Kidney (tissue), 14 donors: ENCODE results near the gene GPC3. TPM values are rescaled to one million over a fixed set of nuclear protein-coding genes. Genes with fewer than 3 reads are reported as not detected.
A peak's percentile ranks its signal among the peaks of the same experiment; 100 is the strongest.

Experiments
- DNase-seq, 5 donors: peaks; one replicate each; pipeline ENCODE4 v3.0.0-alpha.2; 2013 to 2020
- FAIRE-seq: peaks from 2 replicates; lab custom pipeline; 2012; peaks lifted over from hg19 to GRCh38; lab: Jason Lieb, UNC
- H3K27ac ChIP-seq, 2 donors: one replicate each; pipeline ENCODE4 v1.7.0; 2013; ENCODE audit warnings: low read depth in 2 of 2, low read length in 2 of 2, inconsistent platforms in 1 of 2
- H3K27me3 ChIP-seq: one replicate; pipeline ENCODE4 v1.7.1; 2013; ENCODE audit warnings: low read length, inconsistent platforms; ENCODE audit not compliant: control insufficient read depth, insufficient read depth
- H3K36me3 ChIP-seq, 3 donors: one replicate each; pipeline versions ENCODE4 v1.7.0 to v1.7.1; 2013; ENCODE audit warnings: low read length in 3 of 3, control low read depth in 1 of 3, inconsistent platforms in 1 of 3; ENCODE audit not compliant: insufficient read depth in 3 of 3, control insufficient read depth in 2 of 3
- H3K4me1 ChIP-seq, 3 donors: one replicate each; pipeline versions ENCODE4 v1.7.0 to v1.7.1; 2013; ENCODE audit warnings: low read length in 3 of 3, inconsistent platforms in 1 of 3, low read depth in 1 of 3; ENCODE audit not compliant: control insufficient read depth in 2 of 3, insufficient read depth in 2 of 3
- H3K4me3 ChIP-seq, 3 donors: one replicate each; pipeline versions ENCODE4 v1.7.0 to v1.8.1; 2013; ENCODE audit warnings: low read length in 3 of 3, control low read depth in 1 of 3, inconsistent platforms in 1 of 3
- H3K9ac ChIP-seq, 3 donors: one replicate each; pipeline versions ENCODE4 v1.7.0 to v1.7.1; 2013; ENCODE audit warnings: low read length in 3 of 3, control low read depth in 1 of 3, inconsistent platforms in 1 of 3
- H3K9me3 ChIP-seq, 3 donors: one replicate each; pipeline versions ENCODE4 v1.7.0 to v1.7.1; 2013; ENCODE audit warnings: low read length in 3 of 3, control low read depth in 1 of 3, inconsistent platforms in 1 of 3; ENCODE audit not compliant: control insufficient read depth in 2 of 3, insufficient read depth in 1 of 3
- CTCF ChIP-seq: IDR thresholded peaks from 3 replicates; pipeline ENCODE4 v1.5.1; 2012; ENCODE audit warnings: mild to moderate bottlenecking, moderate library complexity, borderline replicate concordance; ENCODE audit not compliant: insufficient read depth; ENCODE audit errors: extremely low read depth
- intact Hi-C: fragments of 100-400 bp; cut with DNase I; formaldehyde crosslinking; loops from one replicate; pipeline ENCODE4 v1.11.1; 2022
- polyA plus RNA-seq: library from polyadenylated mRNA; stranded (reverse); fragments of 350-450 nt; fragmentation: Illumina TruSeq; extraction: RNeasy Lipid Tissue Mini Kit (QIAGEN cat#74804); gene quantifications from one replicate; pipeline ENCODE4 v1.2.3, GENCODE V29; 2014; ENCODE audit warnings: low read depth, low replicate concordance; ENCODE audit not compliant: insufficient read depth
- total RNA-seq: library from RNA; stranded (reverse); fragmentation: NEBNext Ultra II Directional; extraction: Animal tissue kit (Norgen Biotek cat#: 25700); gene quantifications from one replicate; pipeline ENCODE4 v1.2.1, GENCODE V29; 2021
- donor health status: control.
- donor health status: control.
- donor health status: control.
- donor health status: control.
- donor health status: control.
- donor health status: DM: yes; HTN: yes; CAD: no.
- donor health status: Normal renal cell carcinoma (clear cell type).

The GPC3 gene
- total and polyA plus RNA-seq, 2 donors from 2014 or later: 43.0 to 52.5 TPM

GRCh38 chrX:133838761-133839676 lies 146.4 kb downstream of the GPC3 start:
- no peak overlapping the region for H3K9ac ChIP-seq
- peaks cover 0 to 5% (median 0%) of the 10 kb centered on the region in 3 donors for H3K4me1 ChIP-seq
- peak in 4 of 5 donors; percentile 31 to 63 (median 46) for DNase-seq
- peak; percentile 41 for FAIRE-seq
- TF ChIP-seq CTCF: peak; percentile 41
- H3K27me3 ChIP-seq: peaks cover 2% of the 10 kb centered on the region
- H3K4me3 ChIP-seq: no peak overlapping the region
- H3K27ac ChIP-seq: no peak overlapping the region
- intact Hi-C loops: no loop called here
- no peaks in the 10 kb centered on the region for H3K36me3 ChIP-seq
- no peaks in the 10 kb centered on the region for H3K9me3 ChIP-seq

GRCh38 chrX:133837091-133837490 lies 148.3 kb downstream of the GPC3 start:
- intact Hi-C loops: no loop called here
- H3K36me3 ChIP-seq: no peaks in the 10 kb centered on the region
- no peak for TF ChIP-seq CTCF
- peaks cover 2% of the 10 kb centered on the region for H3K27me3 ChIP-seq
- H3K27ac ChIP-seq: no peak overlapping the region
- H3K4me1 ChIP-seq: peaks cover 0 to 5% (median 0%) of the 10 kb centered on the region in 3 donors
- H3K4me3 ChIP-seq: no peak overlapping the region
- no peaks in the 10 kb centered on the region for H3K9me3 ChIP-seq
- DNase-seq (no peak), FAIRE-seq (no peak)
- no peak overlapping the region for H3K9ac ChIP-seq

- intact Hi-C loops: no loop called here
- FAIRE-seq (no peak), DNase-seq (no peak)
- peaks cover 2% of the 10 kb centered on the region for H3K27me3 ChIP-seq
- no peaks in the 10 kb centered on the region for H3K9me3 ChIP-seq
- H3K27ac ChIP-seq: no peak overlapping the region
- no peaks in the 10 kb centered on the region for H3K36me3 ChIP-seq
- H3K4me1 ChIP-seq: peaks cover 0 to 5% (median 0%) of the 10 kb centered on the region in 3 donors
- no peak overlapping the region for H3K4me3 ChIP-seq
- H3K9ac ChIP-seq: no peak overlapping the region
- no peak for TF ChIP-seq CTCF
Observed at GRCh38 chrX:133836561-133836960, 148.8 kb downstream of the GPC3 start.
